DMS153 treated with DMSO at 0.1 percent for 48 hours (cell line): ENCODE measurements around the gene BCL3.
"Not testable (repeated sequence)": the region's sequence is repeated elsewhere in the genome, so short reads cannot be mapped to it uniquely, and the experiment has no call there.

Source experiments
- DNase-seq: peaks from one replicate; lab custom pipeline; 2025; ENCODE audit not compliant: unreplicated experiment; lab: John Stamatoyannopoulos, UW

The BCL3 gene

GRCh38 chr19:44757057-44757734, 8.7 kb downstream of the BCL3 start:
- DNase-seq: no peak

GRCh38 chr19:44757735-44758505, 9.4 kb downstream of the BCL3 start:
- no peak for DNase-seq

- DNase-seq: no peak
These were observed 10.1 kb downstream of the BCL3 start for GRCh38 chr19:44758596-44758995.

- DNase-seq: no peak
These were observed 10.7 kb downstream of the BCL3 start for GRCh38 chr19:44759083-44759804.

- DNase-seq: no peak
These were observed 13.5 kb downstream of the BCL3 start for GRCh38 chr19:44762038-44762437.

GRCh38 chr19:44765033-44765948, 16.8 kb downstream of the BCL3 start:
- no peak for DNase-seq

GRCh38 chr19:44765949-44766335, 17.4 kb downstream of the BCL3 start:
- no peak for DNase-seq

- no peak for DNase-seq
These were observed 19.0 kb downstream of the BCL3 start for GRCh38 chr19:44767295-44768180.

- peak; percentile 90 for DNase-seq
These were observed 22.2 kb downstream of the BCL3 start for GRCh38 chr19:44770550-44771257.

GRCh38 chr19:44772144-44772543, 23.6 kb downstream of the BCL3 start:
- DNase-seq: not testable (repeated sequence)

- no peak for DNase-seq
These were observed 24.5 kb downstream of the BCL3 start for GRCh38 chr19:44772959-44773358.

- DNase-seq: no peak
These were observed 27.2 kb downstream of the BCL3 start for GRCh38 chr19:44775676-44776240.

- no peak for DNase-seq
These were observed 28.0 kb downstream of the BCL3 start for GRCh38 chr19:44776402-44777096.

- DNase-seq: peak; percentile 43
These were observed 29.3 kb downstream of the BCL3 start, which contains the start of gene CBLC for GRCh38 chr19:44777715-44778347. CBLC (plus strand) TSS chr19:44777890; CDS start chr19:44777932, 42 bp downstream.

- no peak for DNase-seq
These were observed 30.6 kb downstream of the BCL3 start for GRCh38 chr19:44779150-44779549.

GRCh38 chr19:44781694-44782093, 33.2 kb downstream of the BCL3 start:
- not testable (repeated sequence) for DNase-seq

- DNase-seq: no peak
These were observed 34.2 kb downstream of the BCL3 start for GRCh38 chr19:44782729-44783128.

GRCh38 chr19:44783545-44783944, 35.0 kb downstream of the BCL3 start:
- no peak for DNase-seq
